HG03442 (cell line): ENCODE results near the gene ASTN2.

Experiments used
- ATAC-seq: cut with Tn5 transposase; IDR thresholded peaks from one replicate; pipeline ENCODE4 v1.9.1; 2021; ENCODE audit warnings: mild to moderate bottlenecking, moderate library complexity; ENCODE audit not compliant: unreplicated experiment

ASTN2 gene

DNA sequence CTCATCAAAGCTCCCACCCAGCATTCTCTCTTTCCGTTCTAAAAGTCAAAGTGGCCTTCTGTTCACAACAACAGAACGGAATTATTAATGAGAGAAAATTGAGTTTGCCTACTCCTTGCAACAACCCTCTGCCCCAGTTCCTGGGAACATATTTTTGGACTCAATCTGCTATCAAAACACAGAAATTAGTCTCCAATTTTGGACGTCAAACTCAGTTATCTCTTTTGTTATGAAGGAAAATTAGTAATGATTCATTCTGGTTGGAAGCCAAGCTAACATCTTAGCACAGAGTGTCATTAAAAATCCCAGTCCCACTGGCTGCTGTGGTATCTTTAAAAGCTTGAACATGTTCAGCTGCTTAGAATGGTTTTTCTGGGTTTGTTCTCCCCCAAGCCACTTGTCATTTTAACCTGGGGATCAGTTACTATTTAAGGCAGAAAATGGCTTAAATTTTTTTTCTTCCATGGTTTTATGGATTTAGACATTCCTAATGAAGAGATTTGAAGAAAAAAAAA lies 384.5 kb downstream of the ASTN2 start:
- no peak for ATAC-seq

DNA sequence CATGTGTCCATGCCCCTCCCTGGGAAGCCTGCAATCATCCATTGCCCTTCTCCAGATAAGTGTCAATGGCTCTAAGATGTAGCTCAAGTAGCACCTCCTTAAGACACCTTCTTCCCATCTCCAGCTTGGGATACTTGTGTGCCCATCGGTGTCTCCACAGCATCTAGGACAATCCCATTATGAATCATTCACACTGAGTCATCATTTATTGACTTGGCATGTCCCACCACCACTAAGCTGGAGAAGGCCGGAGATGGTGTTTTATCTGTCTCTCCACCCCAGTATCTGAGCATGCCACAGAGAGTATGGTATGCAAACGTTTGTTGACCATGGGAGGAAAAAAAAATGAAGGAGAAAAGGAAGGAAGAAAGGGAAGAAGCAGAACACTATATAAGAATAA lies 385.5 kb downstream of the ASTN2 start:
- no peak for ATAC-seq

DNA sequence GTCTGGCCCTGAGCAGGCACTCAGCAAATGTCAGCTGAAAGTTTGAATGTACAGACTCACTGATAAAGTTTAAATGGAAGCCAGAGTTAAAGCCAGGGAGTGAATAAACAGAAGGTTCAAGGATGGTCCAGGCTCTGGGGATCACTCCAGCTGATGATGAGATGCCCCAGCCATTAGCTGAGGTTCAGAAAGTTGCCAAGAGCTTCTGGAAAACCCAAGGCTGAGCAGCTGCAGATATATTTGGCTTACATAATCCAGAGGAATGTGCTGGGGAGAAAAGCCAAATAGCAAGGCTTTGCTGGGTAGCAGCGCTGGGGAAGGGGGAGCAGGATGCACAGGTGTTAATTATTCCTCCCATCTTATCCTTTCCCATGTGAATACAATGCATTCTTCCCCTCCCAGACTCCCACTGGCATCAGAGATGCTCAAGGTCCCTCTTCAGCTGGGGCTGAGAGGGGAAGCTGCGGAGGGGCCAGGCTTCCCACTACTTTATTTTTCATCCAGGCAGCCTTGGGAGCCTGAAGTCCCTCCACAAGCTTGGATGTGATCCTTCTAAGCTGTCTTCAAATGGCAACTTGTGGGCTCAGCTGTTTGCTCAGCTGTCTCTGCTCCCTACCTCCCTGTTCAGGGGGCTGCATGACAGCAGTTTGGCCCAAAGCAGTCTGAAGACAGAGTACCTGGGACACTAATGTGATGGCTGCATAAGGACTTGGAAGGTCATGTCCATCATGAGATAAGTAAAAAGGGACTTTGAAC lies 386.6 kb downstream of the ASTN2 start:
- no peak for ATAC-seq

DNA sequence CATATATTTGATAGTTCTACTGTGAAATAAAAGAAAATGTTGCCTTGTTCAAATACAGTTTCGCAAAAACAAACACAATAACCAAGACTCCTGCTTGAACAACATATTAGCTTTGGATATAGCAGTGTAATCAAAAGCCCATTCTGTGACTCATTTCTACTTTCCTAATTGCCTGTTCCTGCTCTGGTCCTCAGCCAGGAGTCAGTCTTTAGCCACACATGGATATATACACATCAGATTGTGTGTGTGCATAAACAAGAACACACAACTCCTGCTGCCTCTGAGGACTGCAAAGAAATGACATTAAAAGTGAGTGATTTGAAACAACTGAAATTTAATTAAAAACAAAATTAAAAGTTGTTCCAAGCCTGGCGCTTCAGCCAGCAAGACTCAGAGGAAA lies 393.0 kb downstream of the ASTN2 start:
- ATAC-seq: no peak

DNA sequence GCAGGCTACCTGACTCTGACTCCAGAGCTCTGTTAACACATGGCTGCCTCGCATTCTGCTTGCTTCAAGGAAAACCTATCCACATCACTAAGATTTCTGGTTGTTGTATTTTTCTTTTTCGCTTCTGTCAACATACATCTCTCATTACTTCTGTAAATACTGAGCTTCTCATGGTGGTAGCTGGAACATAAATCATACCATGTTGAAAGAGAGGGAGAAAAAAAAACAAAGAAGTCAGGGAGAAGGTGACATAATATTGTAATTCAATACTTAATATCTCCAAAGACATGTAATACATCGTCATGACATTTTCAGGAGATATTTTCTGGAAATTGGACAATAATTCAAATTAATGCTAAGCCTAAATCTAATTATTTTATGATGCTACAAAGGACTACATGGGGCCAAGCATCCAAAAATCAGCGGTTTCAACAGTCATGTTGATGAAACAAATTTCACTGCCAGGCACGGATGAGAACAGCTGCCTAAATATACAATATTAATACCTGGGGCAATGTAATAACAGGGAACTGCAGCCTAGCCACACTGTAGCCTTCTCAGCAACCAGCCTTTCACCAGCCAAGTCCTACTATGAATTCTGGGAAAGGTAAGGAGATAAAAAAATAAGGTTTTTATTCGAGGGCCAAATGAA lies 395.8 kb downstream of the ASTN2 start:
- ATAC-seq: no peak

DNA sequence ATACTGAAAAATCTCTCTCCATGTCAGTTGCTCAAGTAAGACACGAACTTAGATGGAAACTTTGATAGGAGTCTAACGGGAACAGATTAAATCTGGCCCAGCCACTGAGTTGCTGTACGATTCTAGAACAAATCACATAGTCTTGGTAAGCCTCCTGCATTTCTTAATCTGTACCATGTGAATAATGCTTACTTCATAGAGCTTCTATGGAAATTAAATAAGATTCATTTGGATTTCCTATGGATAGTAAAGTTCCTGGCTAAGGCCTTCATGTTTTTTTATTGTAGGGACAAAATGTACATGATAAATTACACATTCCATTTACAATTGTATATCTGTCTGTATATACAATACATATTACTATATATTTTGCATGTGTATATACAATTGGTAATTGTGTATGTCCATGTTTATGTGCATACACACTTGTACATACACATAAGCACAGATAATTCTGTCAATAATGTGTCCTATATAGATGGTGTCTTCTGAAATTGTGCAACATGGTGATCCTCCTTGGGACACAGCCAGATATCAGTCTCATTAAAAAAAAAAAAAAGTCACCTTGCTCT lies 397.4 kb downstream of the ASTN2 start:
- no peak for ATAC-seq

DNA sequence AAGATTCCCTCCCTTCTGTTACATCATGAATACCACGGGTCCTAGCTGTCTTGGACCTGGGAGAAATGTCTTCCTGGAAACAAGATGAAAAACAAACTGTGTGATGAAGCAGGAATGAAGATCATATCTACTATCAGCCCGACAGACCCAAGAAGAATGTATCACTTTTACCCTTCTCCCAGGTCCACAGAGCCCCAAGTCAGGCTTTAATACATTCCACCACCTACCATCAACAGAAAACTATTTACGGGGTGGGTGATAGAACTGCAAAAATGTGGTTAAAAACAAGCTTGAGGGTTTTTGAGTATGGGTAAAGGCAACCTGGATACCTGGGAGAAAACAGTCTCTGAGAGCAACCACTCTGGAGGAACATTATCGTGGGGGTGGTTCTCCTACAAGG lies 400.8 kb downstream of the ASTN2 start:
- ATAC-seq: no peak

DNA sequence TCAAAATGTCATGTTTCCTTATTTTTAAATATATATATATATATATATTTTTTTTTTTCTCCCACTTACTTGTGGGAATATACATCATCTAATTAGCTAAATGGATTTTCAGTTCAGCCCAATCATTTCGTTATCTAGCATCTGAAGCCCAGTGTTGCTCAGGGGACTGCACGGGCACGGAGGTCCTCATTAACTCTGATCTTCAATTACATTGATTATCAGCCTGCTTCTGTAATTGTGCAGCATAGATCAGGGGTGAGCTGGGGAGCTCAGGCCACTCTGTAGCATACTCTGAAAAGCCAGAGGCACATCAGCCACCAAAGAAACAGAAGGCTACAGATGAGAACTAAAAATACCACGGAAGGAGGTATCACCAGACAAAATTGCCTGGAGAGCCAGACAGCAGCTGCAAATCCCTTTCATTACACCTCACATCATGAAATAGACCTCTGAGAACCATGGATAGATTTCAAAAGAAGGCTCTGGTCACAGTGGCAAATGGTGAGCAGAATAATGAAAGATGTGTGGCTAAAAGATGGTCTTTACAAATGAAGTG lies 401.3 kb downstream of the ASTN2 start:
- no peak for ATAC-seq

DNA sequence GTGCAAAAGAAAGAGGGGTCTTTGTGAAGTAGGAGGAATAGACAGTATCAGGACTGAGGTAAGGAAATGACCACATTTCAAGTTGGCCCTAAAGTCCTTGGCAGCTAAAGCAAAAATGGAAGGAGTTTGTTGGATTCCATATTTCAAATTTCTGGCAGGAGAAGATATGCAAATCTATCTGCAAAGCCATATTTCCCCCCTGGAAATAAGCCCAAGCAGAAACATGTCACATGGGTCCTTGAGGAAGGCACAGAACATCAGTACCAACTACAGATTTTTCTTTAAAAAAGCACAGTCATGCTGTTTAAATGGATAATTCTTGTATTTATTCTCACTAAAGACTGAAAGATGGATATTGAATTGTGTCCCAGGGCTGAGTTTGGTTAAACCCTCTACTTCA lies 404.8 kb downstream of the ASTN2 start:
- no peak for ATAC-seq

DNA sequence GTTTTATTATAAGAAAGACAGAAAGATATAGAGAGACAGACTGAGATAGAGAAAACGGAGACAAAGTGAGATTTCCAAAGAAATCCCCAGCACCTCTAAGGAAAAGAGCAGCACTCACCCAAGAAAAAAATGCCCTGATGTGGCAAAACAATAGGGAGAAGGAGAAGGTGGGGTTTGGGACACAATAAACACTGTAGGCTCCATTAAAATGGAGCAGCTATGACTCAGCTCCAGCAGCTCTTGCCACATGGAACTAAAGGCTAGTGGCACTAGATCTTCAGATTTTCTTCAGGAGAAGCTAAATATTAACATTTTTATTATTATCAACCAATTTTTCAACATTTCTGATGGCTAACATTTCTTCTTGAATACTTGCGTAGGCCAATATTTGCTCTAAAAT lies 406.0 kb downstream of the ASTN2 start:
- no peak for ATAC-seq

DNA sequence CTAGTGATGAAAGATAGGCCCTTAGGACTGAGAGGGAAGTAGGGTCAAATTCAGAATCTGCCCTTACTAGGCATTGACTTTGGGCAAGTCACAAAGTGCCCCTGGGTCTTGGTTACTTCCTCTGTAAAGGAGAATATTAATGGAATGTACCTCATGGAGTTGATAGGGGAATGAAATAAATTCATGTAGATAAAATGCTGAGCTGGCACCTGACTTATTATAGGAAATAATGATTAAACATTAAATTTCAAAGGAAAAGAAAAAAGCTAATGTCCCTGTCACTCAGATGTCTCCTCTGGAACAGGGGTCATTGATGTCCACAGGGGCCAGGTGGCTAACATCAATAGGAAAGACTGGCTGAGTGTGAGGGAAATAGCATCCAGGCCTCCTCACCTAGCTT lies 406.4 kb downstream of the ASTN2 start:
- no peak for ATAC-seq

DNA sequence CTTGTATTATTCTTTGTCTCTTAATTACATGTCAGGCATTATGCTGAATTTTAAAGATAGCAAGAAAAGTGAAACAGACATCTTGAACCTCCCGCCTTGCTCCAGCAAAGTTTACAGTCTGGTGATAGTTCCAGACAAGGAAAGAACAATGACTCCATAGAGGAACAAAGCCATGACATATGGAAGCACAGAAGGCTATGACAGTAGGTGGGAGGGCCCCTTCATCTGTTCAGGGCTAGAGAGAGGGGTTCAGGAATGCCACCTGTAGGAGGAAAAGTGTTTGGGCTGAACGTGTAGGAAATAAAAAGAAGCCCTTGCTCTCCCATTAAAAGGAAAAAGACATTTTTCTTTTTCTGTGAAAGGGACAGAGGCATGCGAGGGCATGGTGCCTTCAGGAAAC lies 412.2 kb downstream of the ASTN2 start:
- ATAC-seq: no peak

DNA sequence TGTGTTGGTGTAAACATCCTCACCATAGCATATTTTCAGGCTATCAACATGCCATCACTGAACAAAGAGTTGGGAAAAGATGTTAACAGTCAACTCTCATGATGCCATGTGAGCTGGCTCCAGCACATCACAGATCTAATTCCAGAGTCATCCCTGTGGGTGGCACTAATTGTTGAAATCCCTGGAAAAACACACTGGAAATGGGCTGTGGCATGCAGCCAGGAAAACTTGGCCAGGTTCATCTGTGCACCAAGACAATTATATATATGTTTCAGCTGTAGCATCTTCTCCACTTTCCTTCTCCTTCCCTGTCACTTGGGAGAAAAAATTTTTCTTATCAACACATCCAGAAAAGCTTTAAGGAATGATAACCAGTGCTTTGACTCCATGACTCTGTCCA lies 414.0 kb downstream of the ASTN2 start:
- no peak for ATAC-seq

DNA sequence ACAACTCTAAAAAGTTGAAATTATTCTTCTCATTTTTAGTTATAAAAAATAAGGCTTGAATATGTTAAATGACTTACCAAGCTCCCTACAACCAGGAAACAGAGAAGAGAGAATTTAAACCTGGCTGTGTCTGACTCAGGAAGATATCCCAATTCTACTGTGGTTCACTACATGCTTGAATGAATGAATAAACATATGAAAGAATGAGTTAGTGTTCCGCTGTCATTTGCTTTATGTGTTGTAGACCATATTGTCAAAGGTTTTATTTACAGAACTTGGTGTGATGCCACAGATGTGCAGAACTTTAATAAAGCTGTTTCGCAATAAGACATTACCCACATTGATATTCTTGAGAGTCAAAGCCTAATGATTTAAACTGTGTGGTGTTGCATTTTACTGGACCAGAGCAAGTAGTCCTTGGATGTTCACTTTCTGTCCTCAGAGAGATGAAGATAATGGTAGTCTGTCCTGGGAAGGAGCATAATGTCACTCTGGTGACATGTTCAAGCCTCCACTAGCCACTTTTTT lies 414.6 kb downstream of the ASTN2 start:
- no peak for ATAC-seq

DNA sequence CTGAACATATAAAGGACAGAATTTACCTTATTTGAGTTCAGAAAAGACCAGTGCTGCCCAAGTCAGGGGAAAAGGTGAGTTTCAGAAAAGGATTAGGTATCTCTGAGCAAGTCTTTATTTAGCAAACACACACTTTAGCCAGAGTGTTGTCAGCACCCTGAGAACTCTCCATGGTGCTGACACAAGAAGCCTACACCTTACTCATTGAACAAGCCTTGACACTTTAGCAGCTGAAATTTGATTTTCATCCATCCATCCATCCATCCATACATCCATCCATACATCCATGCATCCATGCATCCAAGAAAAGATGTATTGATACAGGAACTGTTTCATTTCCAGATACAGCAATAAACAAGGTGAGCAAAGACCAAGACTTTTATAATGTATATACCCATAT lies 416.6 kb downstream of the ASTN2 start:
- no peak for ATAC-seq

DNA sequence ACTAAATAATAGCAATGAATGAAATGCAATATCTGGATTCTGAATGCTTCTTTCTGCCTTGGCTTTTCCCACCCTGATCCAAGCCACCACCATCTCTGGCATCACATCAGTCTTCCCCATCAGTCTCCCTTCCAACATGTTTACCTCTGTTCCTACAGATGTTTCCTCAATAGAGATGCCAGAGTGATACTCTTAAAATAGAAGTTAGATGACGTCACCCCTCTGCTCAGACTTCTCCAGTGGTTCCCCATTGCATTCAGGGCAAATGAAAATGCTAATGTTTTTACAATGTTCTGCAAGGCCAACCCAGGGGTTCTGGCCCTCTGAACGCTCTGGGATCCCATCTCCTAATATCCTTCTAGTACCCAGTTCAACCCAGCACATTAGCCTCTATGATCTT lies 422.0 kb downstream of the ASTN2 start:
- ATAC-seq: no peak

DNA sequence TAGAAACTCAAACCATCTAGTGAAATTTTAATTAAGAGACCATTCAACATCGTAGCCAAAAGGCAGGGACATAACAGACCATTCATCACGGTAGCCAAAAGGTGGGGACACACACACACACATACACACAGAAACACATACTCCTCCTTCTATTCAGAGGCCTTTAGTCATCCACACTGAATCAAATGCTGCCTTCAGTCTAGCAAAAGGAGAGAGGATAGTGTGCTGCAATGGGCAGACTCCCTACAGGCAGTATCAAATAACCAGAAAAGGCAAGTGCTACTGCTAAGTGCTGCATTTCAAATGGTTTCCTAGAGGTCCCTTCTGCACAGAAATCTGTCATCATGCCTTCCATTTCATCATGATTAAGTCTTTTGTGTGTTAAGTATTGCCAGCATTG lies 423.8 kb downstream of the ASTN2 start:
- no peak for ATAC-seq

DNA sequence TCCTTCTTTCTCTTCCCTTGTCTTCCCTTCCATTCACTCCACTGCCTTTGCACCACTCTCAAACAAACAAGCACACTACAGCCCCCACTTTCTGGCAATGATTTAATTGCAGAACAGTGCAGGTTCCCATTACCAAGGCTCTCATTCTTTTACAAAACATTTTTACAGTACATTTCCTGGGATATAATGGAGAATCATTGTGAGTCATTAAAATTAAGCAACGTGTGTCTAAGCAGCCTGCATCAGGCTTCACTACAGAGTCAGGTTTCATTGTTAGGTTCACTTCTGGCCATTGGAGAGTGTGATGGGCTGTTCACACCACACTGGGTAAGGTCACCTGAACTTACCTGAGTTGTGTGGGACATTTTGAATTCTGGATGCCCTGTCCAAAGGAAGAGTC lies 424.3 kb downstream of the ASTN2 start:
- ATAC-seq: no peak

DNA sequence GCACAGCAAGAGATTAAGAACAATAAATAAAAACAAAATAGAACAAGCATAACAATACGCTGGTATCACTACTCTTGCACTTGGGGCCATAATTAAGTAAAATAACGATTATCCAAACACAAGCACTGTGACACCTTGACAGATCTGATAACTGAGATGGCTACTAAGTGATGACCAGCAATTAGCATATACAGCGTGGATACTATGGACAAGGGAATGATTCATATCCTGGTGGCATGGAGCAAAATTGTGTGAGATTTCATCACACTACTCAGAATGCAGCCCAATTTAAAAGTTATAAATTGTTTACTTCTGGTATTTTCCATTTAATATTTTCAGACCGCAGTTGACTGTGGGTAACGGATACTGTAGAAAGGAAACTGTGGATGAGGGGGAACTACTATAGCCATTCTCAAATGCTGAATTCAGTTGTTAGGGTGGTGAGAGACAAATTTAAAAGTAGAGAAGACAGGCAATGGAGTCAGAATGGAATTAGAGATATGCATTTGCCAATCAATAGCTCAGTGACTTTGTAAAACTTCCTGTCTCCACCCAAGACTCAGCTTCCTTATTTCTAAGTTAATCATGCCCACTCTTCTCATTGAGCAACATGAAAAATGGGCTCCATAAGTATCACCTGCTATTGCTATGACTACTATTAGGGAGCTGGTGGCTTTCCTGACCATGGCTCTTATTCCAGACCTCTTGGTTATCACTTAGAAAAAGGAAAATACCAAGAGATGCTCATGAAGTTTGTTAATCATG lies 427.0 kb downstream of the ASTN2 start:
- no peak for ATAC-seq

DNA sequence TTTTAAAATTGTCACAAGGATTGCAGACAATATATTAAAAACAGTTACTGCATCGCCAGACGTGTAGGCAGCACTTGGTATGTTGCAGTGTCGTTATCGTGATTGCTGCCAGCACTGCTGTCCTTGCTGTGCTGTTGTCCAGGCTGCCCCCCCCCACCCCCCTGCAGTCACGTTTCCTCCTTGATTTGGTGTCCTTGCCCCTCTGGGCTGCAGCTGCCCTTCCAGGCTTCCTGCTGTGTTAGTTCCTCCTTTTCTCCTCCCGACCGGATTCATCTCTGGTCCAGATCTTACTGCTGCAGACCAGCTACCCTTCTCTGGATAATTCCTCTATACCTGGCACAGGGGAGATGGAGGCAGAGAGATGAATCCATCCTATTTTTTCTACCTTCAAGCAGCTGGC lies 428.8 kb downstream of the ASTN2 start:
- ATAC-seq: no peak

DNA sequence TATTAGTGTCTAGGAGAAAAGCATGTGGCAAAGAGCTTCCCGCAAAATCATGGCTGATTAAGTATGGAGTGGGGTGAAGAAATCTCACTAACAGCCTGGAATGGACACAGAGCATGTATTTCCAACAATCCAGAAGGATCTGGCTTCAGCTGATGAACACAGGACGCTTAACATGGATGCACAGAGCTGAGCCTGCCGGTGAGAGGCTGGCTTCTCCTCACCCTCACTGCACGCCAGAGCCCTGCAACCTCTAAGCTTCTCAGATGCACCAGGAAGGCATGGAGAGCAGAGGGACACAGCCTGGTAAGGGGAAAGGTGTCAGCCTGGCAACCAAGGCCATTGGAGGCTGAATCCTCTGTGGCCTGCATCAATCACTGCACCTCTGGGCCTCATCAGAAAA lies 429.3 kb downstream of the ASTN2 start:
- no peak for ATAC-seq
